NCI-H446 (cell line): ENCODE data around the gene FAM174C.
"Not testable (repeated sequence)": the region's sequence is repeated elsewhere in the genome, so short reads cannot be mapped to it uniquely, and the experiment has no call there.

Experiments
- DNase-seq, 2 experiments: peaks; one replicate each; lab custom pipeline; 2025; lab: John Stamatoyannopoulos, UW

The FAM174C gene

GRCh38 chr19:1237027-1237659 lies 38.2 kb upstream of the FAM174C start:
- no peak for DNase-seq

GRCh38 chr19:1237754-1238368 lies 37.5 kb upstream of the FAM174C start, which contains the start of gene CBARP:
Gene CBARP (minus strand): TSS chr19:1238005. CDS start chr19:1236100, 1,905 bp downstream.
- peak in 1 of 2 experiments; percentile 73 for DNase-seq

GRCh38 chr19:1238369-1239303 lies 36.7 kb upstream of the FAM174C start:
- no peak for DNase-seq

GRCh38 chr19:1239420-1239795 lies 35.9 kb upstream of the FAM174C start:
- no peak for DNase-seq

- DNase-seq: peak; percentile 71 to 97
These were observed 35.3 kb upstream of the FAM174C start for GRCh38 chr19:1239796-1240737.

- DNase-seq: no peak
These were observed 34.4 kb upstream of the FAM174C start for GRCh38 chr19:1240925-1241324.

- DNase-seq: peak; percentile 82 to 97
These were observed 33.8 kb upstream of the FAM174C start, which contains the start of gene ATP5F1D for GRCh38 chr19:1241417-1242095. Gene ATP5F1D (plus strand): TSS chr19:1241751. CDS start chr19:1241851, 100 bp downstream.

GRCh38 chr19:1243768-1244692 lies 31.3 kb upstream of the FAM174C start:
- peak; percentile 62 to 90 for DNase-seq

- peak in 1 of 2 experiments; percentile 88 for DNase-seq
These were observed 30.5 kb upstream of the FAM174C start for GRCh38 chr19:1244693-1245451.

GRCh38 chr19:1245494-1246264 lies 29.7 kb upstream of the FAM174C start:
- no peak for DNase-seq

GRCh38 chr19:1246265-1247087 lies 28.9 kb upstream of the FAM174C start:
- DNase-seq: not testable (repeated sequence)

GRCh38 chr19:1247748-1248138 lies 27.6 kb upstream of the FAM174C start:
- DNase-seq: no peak

GRCh38 chr19:1248139-1248785 lies 27.1 kb upstream of the FAM174C start, which contains the start of gene MIDN:
Gene MIDN (plus strand): TSS chr19:1248583. CDS start chr19:1250297, 1,714 bp downstream.
- no peak for DNase-seq

- DNase-seq: peak; percentile 57 to 93
These were observed 26.5 kb upstream of the FAM174C start for GRCh38 chr19:1248786-1249297.

GRCh38 chr19:1249298-1249989 lies 25.9 kb upstream of the FAM174C start:
- DNase-seq: peak; percentile 94 to 98

- no peak for DNase-seq
These were observed 25.3 kb upstream of the FAM174C start for GRCh38 chr19:1249990-1250436.
